Endothelial cell of umbilical vein (primary cell): ENCODE results near the gene SYCP1. TPM values are rescaled to one million over a fixed set of nuclear protein-coding genes. Genes with fewer than 3 reads are reported as not detected.

Source experiments
- BruUV-seq: library from RNA; stranded (reverse); fragments of 400-500 nt; replicated peaks from 2 replicates; lab custom pipeline; 2021; lab: Mats Ljungman, UMichigan
- CTCF ChIA-PET: fragments of 300-600, 350-600 bp; sonication (Branson Sonifier 250); formaldehyde crosslinking; loops from one replicate; lab custom pipeline; 2021; ENCODE audit warnings: antibody characterized with exemption, inconsistent platforms; lab: Charles Lee
- POLR2A ChIA-PET: fragments of 300-600, 350-600 bp; sonication (Branson Sonifier 250); formaldehyde crosslinking; loops from one replicate; lab custom pipeline; 2021; ENCODE audit warnings: antibody characterized with exemption, inconsistent platforms; lab: Charles Lee
- DNase-seq: peaks from one replicate; pipeline ENCODE4 v3.0.0-alpha.2; 2011; ENCODE audit warnings: low read depth, low spot score
- FAIRE-seq: peaks from 2 replicates; lab custom pipeline; 2011; peaks lifted over from hg19 to GRCh38; lab: Jason Lieb, UNC
- H2AFZ ChIP-seq: 2 replicates; pipeline ENCODE4 v1.6.0; 2012; ENCODE audit warnings: low read depth, low read length, control low read depth, inconsistent platforms
- H3K27ac ChIP-seq: 2 replicates; pipeline ENCODE4 v1.5.1; 2011; ENCODE audit warnings: low read depth, mild to moderate bottlenecking, control low read depth, low read length, moderate library complexity; ENCODE audit not compliant: insufficient read depth
- H3K27me3 ChIP-seq, 2 experiments: 2 replicates each; pipeline versions ENCODE4 v1.6.0 to v1.6.1; 2011; ENCODE audit warnings: low read length in 2 of 2, mixed read lengths in 1 of 2; ENCODE audit not compliant: control insufficient read depth in 2 of 2, insufficient read depth in 2 of 2
- H3K36me3 ChIP-seq, 2 experiments: 2 replicates in 1 of 2; 3 replicates in 1 of 2; pipeline ENCODE4 v1.5.1; 2011; ENCODE audit warnings: low read length in 2 of 2, mild to moderate bottlenecking in 1 of 2, moderate library complexity in 1 of 2; ENCODE audit not compliant: control insufficient read depth in 2 of 2, insufficient read depth in 2 of 2; ENCODE audit errors: extremely low read depth in 1 of 2
- H3K4me1 ChIP-seq: 3 replicates; pipeline ENCODE4 v1.5.1; 2011; ENCODE audit warnings: mild to moderate bottlenecking, low read length; ENCODE audit not compliant: control insufficient read depth, insufficient read depth; ENCODE audit errors: extremely low read depth
- H3K4me2 ChIP-seq: 2 replicates; pipeline ENCODE4 v1.6.1; 2011; ENCODE audit warnings: low read length, control low read depth, mixed read lengths; ENCODE audit not compliant: insufficient read depth
- H3K4me3 ChIP-seq, 3 experiments: fragments of 200-600 bp in 1 of 3; sonication (generic), shearing (Covaris generic) in 1 of 3; replicated peaks in 1 of 3; 2 replicates each; pipeline ENCODE4 v1.5.1; 2011 to 2016; ENCODE audit warnings: control low read depth in 3 of 3, low read length in 3 of 3, mild to moderate bottlenecking in 2 of 3, inconsistent platforms in 1 of 3, low read depth in 1 of 3, moderate library complexity in 1 of 3; ENCODE audit not compliant: insufficient read depth in 1 of 3
- H3K79me2 ChIP-seq: 2 replicates; pipeline ENCODE4 v1.6.0; 2012; ENCODE audit warnings: low read length, inconsistent platforms; ENCODE audit not compliant: control insufficient read depth, insufficient read depth
- H3K9ac ChIP-seq: replicated peaks from 2 replicates; pipeline ENCODE3; 2011; ENCODE audit warnings: low read length, control low read depth; ENCODE audit not compliant: insufficient read depth; ENCODE audit errors: extremely low read depth
- H3K9me1 ChIP-seq: replicated peaks from 3 replicates; pipeline ENCODE4 v1.6.0; 2011; ENCODE audit warnings: mild to moderate bottlenecking, low read length; ENCODE audit not compliant: control insufficient read depth, insufficient read depth; ENCODE audit errors: extremely low read depth
- H3K9me3 ChIP-seq: replicated peaks from 2 replicates; pipeline ENCODE4 v1.5.1; 2012; ENCODE audit warnings: low read length, inconsistent platforms; ENCODE audit not compliant: control insufficient read depth, insufficient read depth
- H4K20me1 ChIP-seq: replicated peaks from 2 replicates; pipeline ENCODE3; 2011; ENCODE audit warnings: mild to moderate bottlenecking, low read length; ENCODE audit not compliant: control insufficient read depth, insufficient read depth; ENCODE audit errors: extremely low read depth
- EZH2 ChIP-seq: IDR thresholded peaks from 2 replicates; pipeline ENCODE4 v1.6.1; 2012; ENCODE audit warnings: borderline replicate concordance, low read depth, mild to moderate bottlenecking, moderate library complexity, low read length, inconsistent platforms; ENCODE audit not compliant: severe bottlenecking
- JUN ChIP-seq: IDR thresholded peaks from 2 replicates; pipeline ENCODE4 v1.6.1; 2011; ENCODE audit warnings: borderline replicate concordance, low read depth; ENCODE audit not compliant: insufficient read length, insufficient read depth
- MYC ChIP-seq: IDR thresholded peaks from one replicate; pipeline ENCODE4 v1.6.1; 2011; ENCODE audit warnings: mild to moderate bottlenecking, low read depth, low read length
- POLR2A ChIP-seq: IDR thresholded peaks from 2 replicates; pipeline ENCODE4 v1.6.1; 2012; ENCODE audit warnings: low read depth, mild to moderate bottlenecking, control low read depth, low read length
- dilution Hi-C: fragments of 300-500 bp; cut with MboI; formaldehyde crosslinking; loops from one replicate; pipeline ENCODE4 v1.15.0; 2019; ENCODE audit warnings: low sequenced_read_pairs; ENCODE audit not compliant: extremely low pct_ligation_motif_present
- intact Hi-C: fragments of 100-400 bp; cut with micrococcal nuclease; formaldehyde crosslinking; loops from one replicate; pipeline ENCODE4 v1.10.0; 2022
- polyA plus RNA-seq, 4 experiments: library from polyadenylated mRNA; depleted of rRNA in 3 of 4; stranded (reverse) in 3 of 4; unstranded in 1 of 4; fragments of >200 nt; gene quantifications; 2 replicates each; pipeline versions ENCODE4 v1.2.1 to v1.2.3, GENCODE V29; 2011 to 2012; ENCODE audit warnings: missing spikeins in 1 of 4
- total RNA-seq: library from RNA; stranded (reverse); gene quantifications from 2 replicates; pipeline ENCODE4 v1.2.3, GENCODE V29; 2021
- TF ChIP-seq, protein P1 (sequence below), 2 donors: IDR thresholded peaks; 1 replicate in 1 of 2; 2 replicates in 1 of 2; pipeline ENCODE4 v1.5.1; 2011; ENCODE audit warnings: low read length in 2 of 2, mild to moderate bottlenecking in 2 of 2, moderate library complexity in 2 of 2, control low read depth in 1 of 2, inconsistent platforms in 1 of 2, low read depth in 1 of 2; ENCODE audit not compliant: insufficient read depth in 1 of 2; ENCODE audit errors: extremely low read depth in 1 of 2
- TF ChIP-seq, protein P2 (sequence below): IDR thresholded peaks from 2 replicates; pipeline ENCODE4 v1.6.1; 2011; ENCODE audit not compliant: insufficient read depth, insufficient read length

SYCP1 gene
- total and polyA plus RNA-seq, 2 donors (not counting 3 experiments of a cell fraction or from before 2014, with no cell fraction given) = not detected

DNA sequence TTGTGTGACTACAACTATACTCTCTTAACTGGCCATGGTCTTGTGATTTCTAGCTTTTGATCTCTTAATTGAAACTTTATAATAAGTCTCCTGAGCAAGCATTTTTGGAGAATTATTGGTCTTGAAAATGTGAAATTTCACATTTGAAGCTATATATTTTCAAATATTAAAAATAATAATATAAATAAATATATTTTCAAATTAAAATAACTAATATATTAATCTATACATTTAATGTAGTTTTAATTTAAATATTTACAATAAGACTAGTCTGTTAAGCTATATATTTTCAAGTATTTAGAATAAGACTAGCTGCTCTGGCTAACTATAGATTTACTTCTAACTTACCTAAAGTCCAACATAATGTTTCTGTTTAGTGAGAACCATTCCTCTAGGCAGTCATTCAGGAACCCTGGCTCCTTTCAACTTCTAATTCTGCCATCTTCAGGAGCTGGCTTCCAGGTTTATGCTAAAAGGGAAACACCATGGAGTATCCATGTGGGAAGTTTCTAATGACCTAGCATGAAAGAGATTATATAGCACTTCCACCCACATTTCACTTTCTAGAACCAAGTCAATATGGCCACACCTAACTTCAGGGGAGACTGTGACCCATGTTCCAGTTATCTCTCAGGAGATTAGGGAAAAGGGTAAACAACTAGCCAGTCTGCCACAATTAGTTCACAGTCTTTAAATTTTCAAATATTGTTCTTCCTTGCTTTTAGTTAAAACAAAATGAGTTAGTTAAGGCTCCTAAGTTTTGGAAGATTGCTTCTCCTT is 143.0 kb downstream of the SYCP1 start:
- TF ChIP-seq JUN (no peak), POLR2A (no peak), MYC (no peak), EZH2 (no peak)
- TF ChIP-seq, protein P1, sequence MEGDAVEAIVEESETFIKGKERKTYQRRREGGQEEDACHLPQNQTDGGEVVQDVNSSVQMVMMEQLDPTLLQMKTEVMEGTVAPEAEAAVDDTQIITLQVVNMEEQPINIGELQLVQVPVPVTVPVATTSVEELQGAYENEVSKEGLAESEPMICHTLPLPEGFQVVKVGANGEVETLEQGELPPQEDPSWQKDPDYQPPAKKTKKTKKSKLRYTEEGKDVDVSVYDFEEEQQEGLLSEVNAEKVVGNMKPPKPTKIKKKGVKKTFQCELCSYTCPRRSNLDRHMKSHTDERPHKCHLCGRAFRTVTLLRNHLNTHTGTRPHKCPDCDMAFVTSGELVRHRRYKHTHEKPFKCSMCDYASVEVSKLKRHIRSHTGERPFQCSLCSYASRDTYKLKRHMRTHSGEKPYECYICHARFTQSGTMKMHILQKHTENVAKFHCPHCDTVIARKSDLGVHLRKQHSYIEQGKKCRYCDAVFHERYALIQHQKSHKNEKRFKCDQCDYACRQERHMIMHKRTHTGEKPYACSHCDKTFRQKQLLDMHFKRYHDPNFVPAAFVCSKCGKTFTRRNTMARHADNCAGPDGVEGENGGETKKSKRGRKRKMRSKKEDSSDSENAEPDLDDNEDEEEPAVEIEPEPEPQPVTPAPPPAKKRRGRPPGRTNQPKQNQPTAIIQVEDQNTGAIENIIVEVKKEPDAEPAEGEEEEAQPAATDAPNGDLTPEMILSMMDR (IDR thresholded peaks at IDR 0.05; ENCODE audit: extremely low read depth in 1 of 2, insufficient read depth in 1 of 2, low read depth in 1 of 2, low read length in 2 of 2) = no peak
- TF ChIP-seq, protein P2, sequence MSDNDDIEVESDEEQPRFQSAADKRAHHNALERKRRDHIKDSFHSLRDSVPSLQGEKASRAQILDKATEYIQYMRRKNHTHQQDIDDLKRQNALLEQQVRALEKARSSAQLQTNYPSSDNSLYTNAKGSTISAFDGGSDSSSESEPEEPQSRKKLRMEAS = no peak
- FAIRE-seq (no peak), DNase-seq (no peak)
- Histone ChIP-seq H3K4me3 (no peak overlapping the region), H3K36me3 (no peaks in the 10 kb centered on the region), H3K27me3 (peaks cover 0 to 3% of the 10 kb centered on the region in 2 experiments), H3K4me1 (no peaks in the 10 kb centered on the region), H3K9me1 (no peaks in the 10 kb centered on the region), H3K4me2 (no peak overlapping the region), H3K9ac (no peak overlapping the region), H3K9me3 (no peaks in the 10 kb centered on the region), H2AFZ (no peak overlapping the region), H3K79me2 (no peaks in the 10 kb centered on the region), H4K20me1 (no peaks in the 10 kb centered on the region), H3K27ac (no peak overlapping the region)
- intact Hi-C loops (no loop called here), dilution Hi-C loops (no loop called here)
- ChIA-PET POLR2A (no interaction called here), CTCF (interaction anchor here (0.6 kb wide), 1 partner anchor 10 kb away, joined by 6 read pairs; no protein-coding TSS in a partner anchor)
- BruUV-seq = no TSS peak
